ENCODE measurements around the gene ATP6AP1. TPM values are rescaled to one million over a fixed set of nuclear protein-coding genes. Genes with fewer than 3 reads are reported as not detected.

ATP6AP1 gene
- total and polyA plus RNA-seq, 2 experiments from 2014 or later = 52.4 to 155 TPM

DNA sequence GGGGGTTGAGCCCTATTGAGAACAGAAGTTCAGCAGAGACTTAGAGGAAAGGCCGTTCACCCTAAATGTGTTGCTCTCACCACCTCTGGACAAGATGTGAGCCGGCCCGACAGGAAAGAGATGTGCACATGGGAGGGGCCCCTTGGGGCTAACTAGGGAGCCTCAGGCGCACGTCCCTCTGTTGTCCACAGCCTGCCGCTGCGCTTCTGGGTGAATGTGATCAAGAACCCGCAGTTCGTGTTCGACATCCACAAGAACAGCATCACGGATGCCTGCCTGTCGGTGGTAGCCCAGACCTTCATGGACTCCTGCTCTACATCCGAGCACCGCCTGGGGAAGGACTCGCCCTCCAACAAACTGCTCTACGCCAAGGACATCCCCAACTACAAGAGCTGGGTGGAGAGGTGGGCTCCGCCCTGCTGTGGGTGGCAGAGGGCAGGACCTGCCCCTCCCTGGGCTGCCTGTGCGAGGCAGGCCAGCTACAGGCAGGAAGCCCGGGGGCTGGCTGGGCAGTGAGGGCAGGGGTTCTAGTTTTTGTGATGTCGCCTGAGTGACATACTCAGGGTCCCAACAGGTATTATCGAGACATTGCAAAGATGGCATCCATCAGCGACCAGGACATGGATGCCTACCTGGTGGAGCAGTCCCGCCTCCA is 42.6 kb downstream of the ATP6AP1 start:
- no peaks in the 10 kb centered on the region for H3K27me3 ChIP-seq
- no peak for DNase-seq (ENCODE audit: low read depth in 1 of 2, low spot score in 1 of 2)
- no peak overlapping the region for H3K27ac ChIP-seq
- no peaks in the 10 kb centered on the region for H3K4me1 ChIP-seq (ENCODE audit: low read depth)
- H3K4me3 ChIP-seq = no peak overlapping the region
- H3K9me3 ChIP-seq (ENCODE audit: low read depth) = no peaks in the 10 kb centered on the region
- H3K36me3 ChIP-seq = no peaks in the 10 kb centered on the region
- TF ChIP-seq, protein P1, sequence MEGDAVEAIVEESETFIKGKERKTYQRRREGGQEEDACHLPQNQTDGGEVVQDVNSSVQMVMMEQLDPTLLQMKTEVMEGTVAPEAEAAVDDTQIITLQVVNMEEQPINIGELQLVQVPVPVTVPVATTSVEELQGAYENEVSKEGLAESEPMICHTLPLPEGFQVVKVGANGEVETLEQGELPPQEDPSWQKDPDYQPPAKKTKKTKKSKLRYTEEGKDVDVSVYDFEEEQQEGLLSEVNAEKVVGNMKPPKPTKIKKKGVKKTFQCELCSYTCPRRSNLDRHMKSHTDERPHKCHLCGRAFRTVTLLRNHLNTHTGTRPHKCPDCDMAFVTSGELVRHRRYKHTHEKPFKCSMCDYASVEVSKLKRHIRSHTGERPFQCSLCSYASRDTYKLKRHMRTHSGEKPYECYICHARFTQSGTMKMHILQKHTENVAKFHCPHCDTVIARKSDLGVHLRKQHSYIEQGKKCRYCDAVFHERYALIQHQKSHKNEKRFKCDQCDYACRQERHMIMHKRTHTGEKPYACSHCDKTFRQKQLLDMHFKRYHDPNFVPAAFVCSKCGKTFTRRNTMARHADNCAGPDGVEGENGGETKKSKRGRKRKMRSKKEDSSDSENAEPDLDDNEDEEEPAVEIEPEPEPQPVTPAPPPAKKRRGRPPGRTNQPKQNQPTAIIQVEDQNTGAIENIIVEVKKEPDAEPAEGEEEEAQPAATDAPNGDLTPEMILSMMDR (IDR thresholded peaks at IDR 0.05; ENCODE audit: low read depth, low read length) = no peak

DNA sequence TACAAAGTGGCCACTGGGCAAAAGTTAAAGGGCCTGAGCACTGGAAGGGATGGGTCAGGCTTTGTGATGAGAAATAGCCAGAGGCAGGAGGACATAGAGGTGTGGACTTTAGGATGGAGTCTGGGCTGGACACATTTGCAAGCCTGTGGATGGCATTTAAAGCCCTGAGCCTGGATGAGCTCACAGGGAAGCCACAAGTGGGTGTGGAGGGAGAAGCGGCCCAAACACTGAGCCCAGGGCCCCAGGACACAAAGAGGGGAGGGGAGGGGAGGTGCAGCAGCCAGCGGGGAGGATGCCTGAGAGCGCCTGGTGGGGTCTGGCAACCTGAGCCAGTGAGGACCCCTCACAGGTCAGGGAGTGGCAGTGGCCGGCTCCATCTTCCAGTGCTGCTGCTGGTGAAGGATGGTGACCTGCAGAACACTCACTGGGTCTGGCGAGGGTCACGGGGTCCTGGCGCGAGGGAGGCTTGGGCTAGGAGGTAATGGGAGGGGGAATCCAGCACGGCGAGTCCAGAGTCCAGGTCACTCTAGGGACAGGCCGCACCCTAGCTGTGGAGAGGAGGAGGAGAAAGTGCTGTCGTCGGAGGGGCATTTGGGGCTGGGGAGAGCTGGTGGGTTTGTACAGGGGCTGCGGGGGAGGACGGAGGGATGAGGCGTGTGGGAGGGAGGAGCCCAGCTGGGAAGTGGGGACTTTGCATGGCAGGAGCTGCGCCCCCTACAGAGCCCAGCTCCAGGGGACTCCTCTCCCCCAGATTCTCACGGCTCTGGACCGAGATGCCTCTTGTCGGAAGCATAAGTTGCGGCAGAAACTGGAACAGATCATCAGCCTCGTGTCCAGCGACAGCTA is 43.6 kb downstream of the ATP6AP1 start:
- Histone ChIP-seq H3K36me3 (no peaks in the 10 kb centered on the region), H3K27me3 (no peaks in the 10 kb centered on the region), H3K9me3 (ENCODE audit: low read depth) (no peaks in the 10 kb centered on the region), H3K4me3 (no peak overlapping the region), H3K27ac (no peak overlapping the region), H3K4me1 (ENCODE audit: low read depth) (no peaks in the 10 kb centered on the region)
- DNase-seq (ENCODE audit: low read depth in 1 of 2, low spot score in 1 of 2) = no peak
- TF ChIP-seq, protein P1 (IDR thresholded peaks at IDR 0.05; ENCODE audit: low read depth, low read length) = no peak

DNA sequence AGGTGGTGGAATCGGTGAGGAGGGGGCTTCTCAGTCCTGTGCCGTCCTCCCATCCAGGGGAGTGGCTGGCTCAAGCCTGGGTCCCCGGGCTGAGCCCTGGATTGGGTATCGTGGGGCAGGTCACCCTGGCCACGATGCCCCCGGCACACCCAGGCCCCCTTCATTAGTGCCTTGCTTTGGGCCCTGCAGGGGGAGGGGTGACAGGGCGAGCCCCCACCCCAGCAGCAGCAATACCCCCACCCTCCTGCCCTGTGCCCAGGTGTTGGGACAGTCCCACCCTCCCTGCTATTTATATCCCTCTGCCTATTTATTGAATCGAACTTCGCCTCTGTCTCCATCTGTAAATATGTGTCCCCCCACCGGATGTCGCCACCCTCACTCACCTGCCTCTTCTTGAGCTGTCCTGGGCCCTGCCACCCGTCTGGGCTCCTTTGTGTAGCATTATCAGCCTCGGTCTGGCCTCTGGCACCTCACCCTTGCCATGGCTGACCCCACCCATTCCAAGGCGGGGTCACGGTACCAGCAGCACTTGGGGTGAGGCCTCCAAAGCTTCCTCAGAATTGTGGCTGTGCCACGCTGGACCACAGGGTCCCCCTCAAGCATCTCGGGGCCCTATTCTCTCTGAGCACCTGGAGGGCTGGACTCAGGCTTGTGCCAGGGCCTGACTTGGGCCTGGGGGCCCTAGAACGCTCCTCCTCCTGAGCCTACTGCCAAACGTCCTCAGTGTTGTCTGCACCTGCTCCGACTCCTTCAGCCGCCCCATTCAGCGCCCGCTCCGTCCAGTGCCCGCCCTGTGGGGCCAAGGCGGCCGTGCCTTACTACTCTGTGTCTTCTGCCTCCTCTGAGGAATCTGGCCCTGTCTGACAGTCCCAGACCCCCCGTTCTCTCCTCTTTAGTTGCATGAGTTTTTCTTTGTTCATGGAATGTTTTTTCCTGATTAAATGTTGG is 44.5 kb downstream of the ATP6AP1 start:
- Histone ChIP-seq H3K4me3 (no peak overlapping the region), H3K9me3 (ENCODE audit: low read depth) (no peaks in the 10 kb centered on the region), H3K36me3 (no peaks in the 10 kb centered on the region), H3K27ac (no peak overlapping the region), H3K27me3 (no peaks in the 10 kb centered on the region), H3K4me1 (ENCODE audit: low read depth) (no peaks in the 10 kb centered on the region)
- TF ChIP-seq, protein P1 (IDR thresholded peaks at IDR 0.05; ENCODE audit: low read depth, low read length) = no peak
- DNase-seq (ENCODE audit: low read depth in 1 of 2, low spot score in 1 of 2) = no peak

GRCh38 chrX:154473683-154474082 is 45.2 kb downstream of the ATP6AP1 start:
- no peaks in the 10 kb centered on the region for H3K27me3 ChIP-seq
- H3K4me1 ChIP-seq (ENCODE audit: low read depth) = no peaks in the 10 kb centered on the region
- TF ChIP-seq, protein P1 (IDR thresholded peaks at IDR 0.05; ENCODE audit: low read depth, low read length) = no peak
- H3K27ac ChIP-seq = no peak overlapping the region
- DNase-seq (ENCODE audit: low read depth in 1 of 2, low spot score in 1 of 2) = no peak
- no peaks in the 10 kb centered on the region for H3K9me3 ChIP-seq (ENCODE audit: low read depth)
- H3K4me3 ChIP-seq = no peak overlapping the region
- no peaks in the 10 kb centered on the region for H3K36me3 ChIP-seq

DNA sequence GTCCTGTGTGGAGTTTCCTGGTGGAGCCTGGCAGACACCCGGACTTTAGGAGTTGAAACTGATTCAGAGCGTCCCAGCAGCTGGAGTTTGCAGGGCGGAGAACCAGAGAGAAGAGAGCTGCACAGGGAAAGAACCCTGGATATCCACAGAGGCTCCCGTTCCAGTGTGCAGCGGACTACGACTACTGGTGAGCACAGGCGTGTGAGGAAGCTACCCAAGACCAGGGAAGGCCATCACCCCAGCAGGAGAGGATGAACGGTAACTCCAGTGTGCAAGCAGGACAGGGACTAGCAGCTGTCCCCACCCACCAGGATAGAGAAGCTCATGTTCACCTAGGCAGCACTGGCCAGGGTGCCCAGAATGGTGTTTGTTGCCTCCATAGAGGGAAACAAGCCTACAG is 48.3 kb downstream of the ATP6AP1 start:
- Histone ChIP-seq H3K27me3 (no peaks in the 10 kb centered on the region), H3K4me3 (no peak overlapping the region), H3K4me1 (ENCODE audit: low read depth) (no peaks in the 10 kb centered on the region), H3K27ac (no peak overlapping the region), H3K36me3 (no peaks in the 10 kb centered on the region), H3K9me3 (ENCODE audit: low read depth) (no peaks in the 10 kb centered on the region)
- no peak for DNase-seq (ENCODE audit: low read depth in 1 of 2, low spot score in 1 of 2)
- TF ChIP-seq, protein P1 (IDR thresholded peaks at IDR 0.05; ENCODE audit: low read depth, low read length) = no peak
